Amniotic epithelial cell (primary cell): ENCODE measurements around the gene ERGIC1.

Experiments
- DNase-seq: peaks from one replicate; pipeline ENCODE4 v3.0.0-alpha.2; 2010; ENCODE audit warnings: low read depth

Gene ERGIC1

DNA sequence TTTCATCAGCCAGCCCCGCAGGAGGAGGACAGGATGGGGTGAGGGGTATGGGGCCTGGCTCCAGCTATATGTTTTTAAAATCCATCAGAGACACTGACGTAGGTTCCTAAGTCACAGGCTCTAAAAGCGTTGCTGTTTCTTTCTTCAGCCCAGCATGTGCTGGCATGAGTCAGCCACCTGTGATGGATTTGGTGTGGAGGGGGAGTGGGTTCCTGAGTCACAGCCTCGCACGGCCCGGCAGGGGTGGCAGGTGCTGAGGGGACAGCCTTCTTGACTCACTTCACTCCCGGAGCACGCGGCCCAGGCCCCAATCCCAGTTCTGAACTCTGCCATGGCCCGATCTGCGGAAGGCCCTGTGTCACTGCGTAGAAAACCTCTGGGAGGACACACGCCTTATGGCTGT lies 86.4 kb downstream of the ERGIC1 start:
- DNase-seq = peak; percentile 99

DNA sequence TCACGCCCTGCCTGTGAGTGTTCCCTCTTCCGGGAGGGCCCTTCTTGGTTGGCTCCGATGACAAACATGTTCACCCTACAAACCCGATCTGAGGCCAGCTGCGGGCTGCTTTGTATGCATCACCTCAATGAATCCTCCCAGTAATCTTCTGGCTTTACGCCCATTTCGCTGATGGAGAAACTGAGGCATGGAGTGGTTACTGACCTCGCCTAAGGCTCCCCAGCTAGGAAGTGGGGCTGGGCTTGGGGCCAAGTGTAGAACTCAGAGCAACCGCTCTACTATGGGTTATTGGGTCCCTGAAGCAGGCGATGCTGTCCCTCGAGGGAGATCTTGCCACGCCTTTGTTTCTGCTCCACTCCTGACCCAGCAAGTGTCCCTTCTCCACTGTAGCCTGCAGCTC lies 86.9 kb downstream of the ERGIC1 start:
- DNase-seq = no peak

DNA sequence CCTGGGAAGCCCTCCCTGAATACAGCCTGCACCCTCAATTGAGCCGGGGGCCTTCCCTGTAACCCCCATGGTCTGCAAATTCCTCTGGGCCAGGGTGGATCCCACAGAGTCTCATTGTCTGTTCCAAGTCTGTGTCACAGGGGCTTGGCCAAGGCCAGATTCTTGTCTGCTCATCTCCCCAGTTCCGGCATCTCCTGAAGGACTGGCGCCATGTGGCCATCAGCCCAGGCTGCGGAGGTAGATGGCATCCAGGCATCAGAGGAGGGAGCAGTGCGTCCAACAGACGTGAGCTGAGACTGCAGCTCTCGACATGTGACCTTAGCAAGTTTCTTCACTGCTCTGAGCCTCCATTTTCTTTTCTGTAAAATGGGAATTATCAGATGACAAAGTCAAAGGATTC lies 87.9 kb downstream of the ERGIC1 start:
- no peak for DNase-seq

DNA sequence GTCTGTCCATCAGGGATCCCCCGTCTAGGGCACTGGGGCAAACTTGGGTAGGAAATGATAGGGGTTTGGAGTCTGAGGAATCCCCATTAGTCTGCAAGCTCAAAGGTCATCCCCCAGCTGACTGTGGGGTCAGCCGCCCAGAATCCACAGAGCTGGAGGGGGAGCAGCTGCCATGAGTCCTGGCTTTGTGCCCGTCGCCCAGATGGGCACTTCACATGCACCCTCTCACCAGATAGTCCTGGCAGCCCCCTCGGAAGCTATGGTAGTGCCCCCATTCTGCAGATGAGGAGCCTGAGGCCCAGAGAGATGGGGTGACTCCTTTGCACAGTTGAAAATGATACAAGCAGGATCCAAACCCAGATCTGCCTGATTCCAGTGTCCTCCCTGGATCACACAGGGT lies 89.5 kb downstream of the ERGIC1 start:
- DNase-seq = no peak

DNA sequence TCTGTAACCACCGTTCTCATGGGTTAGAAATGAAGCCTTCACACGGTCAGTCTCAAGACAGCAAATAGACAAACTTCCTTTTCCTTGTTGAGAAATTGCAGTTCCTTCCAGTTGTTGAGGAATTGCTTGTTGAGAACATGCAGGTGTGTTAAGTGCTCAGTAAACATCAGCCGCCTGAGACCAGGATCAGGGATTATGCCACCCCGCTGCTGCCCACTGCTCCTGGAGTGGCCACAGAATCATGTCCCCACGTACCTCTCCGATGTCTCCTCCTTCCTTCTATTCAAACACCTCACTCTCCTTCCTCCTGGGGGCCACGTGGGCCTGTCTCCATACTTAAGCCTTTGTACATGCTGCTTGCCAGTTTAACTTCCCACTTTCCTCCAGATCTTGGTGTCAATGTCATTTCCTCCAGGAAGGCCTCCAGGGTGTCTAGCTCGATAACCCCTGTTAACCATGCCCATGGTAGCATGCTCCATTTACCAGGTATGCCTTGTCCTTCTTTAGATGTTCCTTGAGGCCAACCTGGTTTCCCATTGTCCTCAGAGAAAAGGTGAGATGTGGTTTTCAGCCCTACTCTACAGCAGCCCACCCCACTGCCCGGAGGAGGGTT lies 91.4 kb downstream of the ERGIC1 start:
- DNase-seq = peak; percentile 27

DNA sequence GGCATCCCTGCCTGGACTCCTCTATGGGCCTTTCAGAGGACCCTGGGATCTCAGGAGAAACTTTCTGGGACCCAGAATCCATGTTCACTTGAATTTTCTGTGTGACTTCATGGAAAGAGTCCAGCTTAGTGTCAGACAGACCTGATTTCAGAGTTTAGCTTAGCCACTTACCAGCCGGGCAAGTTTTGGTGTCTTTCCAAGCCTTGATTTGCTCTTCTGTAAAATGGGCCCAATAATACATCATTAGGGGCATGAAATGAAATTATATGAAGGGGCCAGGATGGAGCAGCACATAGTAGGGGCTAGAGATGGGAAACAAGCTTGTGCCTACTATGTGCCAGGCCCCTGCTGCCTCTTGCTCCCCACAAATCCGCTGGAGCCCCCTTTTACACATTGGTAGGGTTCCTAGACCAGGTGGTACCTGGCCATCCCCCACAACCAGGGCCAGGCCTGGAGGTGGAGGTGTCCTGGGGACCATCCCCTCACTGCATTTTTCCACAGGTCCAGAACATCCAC lies 92.0 kb downstream of the ERGIC1 start:
- DNase-seq = no peak

DNA sequence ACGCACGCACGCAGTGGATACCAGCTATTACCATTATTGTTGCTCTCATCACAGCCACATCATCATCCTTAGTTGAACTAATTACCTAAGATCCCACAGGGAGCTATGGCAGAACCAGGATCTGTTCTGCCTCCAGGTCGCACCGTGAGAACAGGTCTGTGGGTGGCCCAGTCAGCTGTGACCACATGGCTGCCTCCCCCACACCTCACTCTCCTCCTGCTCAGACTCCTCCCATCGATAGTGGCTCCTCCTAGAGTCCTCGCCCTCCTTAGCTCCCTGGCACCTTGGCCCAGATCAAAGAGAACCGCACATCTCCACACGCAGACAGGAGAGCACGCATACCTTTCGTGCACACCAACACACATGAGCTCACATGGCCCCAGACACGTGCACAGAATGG lies 92.7 kb downstream of the ERGIC1 start:
- DNase-seq = peak; percentile 59

DNA sequence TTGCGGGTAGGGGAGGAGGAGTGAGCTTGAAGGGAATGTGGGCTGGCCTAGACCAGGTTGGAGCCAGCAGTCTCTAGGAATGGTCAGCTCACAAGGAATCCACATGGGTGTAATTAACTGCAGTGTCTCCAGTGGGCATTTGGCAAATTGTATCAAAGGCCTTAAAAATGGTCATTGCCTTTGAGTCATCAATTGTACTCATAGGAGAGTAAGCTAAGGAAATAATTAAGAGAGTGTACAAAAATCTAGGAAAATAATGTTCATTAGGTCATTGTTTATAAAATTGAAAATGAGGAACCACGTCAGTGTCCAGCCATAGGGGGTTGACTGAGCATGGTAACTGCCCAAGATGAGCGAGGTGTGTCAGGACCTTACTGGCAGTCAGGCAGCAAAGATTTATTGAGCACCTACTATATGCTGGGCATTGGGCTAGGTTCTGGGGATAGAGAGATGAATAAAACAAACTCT lies 95.4 kb downstream of the ERGIC1 start:
- DNase-seq = peak; percentile 92

DNA sequence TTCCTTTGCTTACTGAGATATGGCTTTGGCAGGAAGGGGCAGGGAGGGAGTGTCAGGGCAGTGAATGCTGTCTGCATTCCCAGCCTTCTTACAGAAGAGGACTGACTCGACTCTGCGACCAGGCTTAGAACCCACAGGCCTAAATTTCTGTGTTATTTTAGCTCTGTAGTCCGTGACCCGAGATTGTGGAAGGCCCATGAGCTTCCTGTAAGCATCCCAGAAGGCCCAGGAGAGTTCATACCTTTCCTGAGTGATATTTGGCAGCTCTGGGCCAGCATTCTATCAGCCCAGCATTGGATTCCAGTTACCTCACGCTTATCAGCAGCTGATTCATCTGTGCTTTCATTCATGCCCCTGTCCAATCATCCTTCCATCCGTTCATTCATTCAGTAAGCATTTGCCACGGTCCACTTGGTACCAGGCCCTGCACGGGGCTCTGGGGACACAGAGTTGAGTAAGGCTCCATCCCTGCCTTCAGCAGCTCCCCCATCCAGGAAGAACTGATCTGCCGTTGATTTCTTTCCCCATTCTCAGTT lies 97.0 kb downstream of the ERGIC1 start:
- peak; percentile 99 for DNase-seq

DNA sequence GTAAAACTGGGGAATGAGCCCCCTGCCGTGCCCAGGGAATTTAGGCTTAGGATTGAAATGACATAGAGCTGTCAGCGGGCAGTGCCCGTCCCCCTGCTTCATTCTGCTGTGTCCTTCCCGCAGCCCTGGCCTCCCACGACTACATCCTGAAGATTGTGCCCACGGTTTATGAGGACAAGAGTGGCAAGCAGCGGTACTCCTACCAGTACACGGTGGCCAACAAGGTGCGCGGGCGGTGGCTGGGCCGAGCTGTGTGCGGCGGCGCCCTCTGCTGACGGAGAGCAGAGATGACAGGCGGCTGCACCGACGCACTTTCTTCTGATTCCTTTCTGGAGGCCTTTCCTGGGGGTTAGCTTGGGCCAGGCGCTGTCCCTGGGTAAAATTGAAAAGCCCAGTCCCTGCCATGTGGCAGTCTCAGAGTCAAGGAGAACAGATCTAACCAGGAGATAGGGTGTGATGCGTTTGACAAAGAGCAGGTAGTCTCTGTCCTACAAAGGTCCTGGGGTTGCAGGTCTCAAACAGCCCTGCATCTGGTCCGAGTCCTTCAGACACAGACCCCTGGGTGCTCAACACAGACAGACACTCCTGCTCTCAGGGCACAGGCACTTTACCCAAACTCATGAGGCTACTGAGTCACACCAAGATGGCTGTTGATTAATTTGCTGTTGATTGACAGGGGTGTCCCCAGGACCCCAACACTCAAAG lies 98.4 kb downstream of the ERGIC1 start:
- DNase-seq = peak; percentile 68

DNA sequence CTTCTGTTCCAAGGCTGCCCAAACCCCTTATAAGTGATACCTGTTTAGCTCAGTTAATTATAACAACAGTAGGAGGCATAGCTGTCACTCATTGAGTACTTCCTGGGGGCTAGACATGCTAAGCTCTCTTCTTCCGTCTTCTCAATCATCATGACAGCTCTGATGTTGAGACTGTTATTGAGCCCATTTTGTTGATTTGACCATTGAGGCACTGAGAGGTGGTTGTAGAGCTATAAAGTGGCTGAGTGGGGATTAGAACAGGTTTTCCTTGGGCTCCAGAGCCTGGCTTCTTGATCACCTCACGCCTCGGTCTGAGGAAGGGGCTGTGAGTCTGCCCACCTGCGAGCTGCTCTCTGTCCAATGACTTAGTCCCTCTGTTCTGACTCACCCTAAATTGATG lies 99.2 kb downstream of the ERGIC1 start:
- no peak for DNase-seq

DNA sequence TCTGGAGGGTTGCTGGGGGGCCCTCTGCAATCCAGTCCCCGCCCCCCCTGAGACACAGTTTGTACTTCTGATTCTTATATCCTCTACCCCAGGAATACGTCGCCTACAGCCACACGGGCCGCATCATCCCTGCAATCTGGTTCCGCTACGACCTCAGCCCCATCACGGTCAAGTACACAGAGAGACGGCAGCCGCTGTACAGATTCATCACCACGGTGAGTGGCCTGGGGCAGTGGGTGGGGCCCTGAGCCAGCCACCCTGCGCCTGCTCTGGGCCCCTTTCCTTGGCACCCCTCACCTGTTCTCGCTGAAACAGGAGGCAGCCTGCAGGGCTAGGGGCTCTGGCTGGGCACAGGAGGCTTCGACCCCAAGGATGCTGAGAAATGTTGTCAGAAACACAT lies 101.0 kb downstream of the ERGIC1 start:
- no peak for DNase-seq

DNA sequence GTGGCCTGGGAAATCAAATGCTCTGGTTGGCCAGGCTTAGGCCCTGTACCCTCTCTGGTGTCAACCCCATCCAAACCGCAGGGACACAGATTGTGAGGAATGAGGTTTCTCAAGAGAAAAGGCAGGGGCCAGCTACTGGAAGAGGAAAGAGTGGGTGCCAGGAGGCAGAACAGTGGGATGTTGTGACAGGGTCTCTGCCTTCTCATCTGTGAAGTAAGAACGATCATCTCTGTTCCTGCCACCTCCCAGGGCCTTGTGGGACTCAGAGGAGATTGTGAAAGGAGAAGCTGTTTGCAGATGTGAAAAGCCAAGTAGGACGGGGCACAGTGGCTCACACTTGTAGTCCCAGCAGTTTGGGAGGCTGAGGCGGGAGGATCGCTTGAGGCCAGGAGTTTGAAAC lies 102.3 kb downstream of the ERGIC1 start:
- DNase-seq = no peak

DNA sequence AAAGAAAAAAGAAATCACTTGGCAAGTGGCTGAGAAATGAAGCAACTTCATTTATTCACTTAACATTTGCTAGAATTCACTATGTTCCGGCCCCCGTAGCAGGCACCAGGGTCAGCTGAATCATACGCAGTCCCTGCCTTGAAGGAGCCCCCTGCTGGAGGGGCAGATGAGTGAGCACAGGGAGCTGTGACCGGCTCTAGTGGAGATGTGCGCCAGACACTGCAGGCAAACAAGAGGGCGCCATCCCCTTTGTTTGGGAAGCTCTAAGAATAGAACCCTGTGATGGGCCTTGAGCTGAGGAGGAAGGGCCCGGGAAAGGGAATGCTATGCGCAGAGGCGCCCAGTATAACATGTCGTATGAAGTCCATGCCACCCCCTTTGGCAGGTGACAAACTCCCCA lies 105.0 kb downstream of the ERGIC1 start:
- peak; percentile 51 for DNase-seq

DNA sequence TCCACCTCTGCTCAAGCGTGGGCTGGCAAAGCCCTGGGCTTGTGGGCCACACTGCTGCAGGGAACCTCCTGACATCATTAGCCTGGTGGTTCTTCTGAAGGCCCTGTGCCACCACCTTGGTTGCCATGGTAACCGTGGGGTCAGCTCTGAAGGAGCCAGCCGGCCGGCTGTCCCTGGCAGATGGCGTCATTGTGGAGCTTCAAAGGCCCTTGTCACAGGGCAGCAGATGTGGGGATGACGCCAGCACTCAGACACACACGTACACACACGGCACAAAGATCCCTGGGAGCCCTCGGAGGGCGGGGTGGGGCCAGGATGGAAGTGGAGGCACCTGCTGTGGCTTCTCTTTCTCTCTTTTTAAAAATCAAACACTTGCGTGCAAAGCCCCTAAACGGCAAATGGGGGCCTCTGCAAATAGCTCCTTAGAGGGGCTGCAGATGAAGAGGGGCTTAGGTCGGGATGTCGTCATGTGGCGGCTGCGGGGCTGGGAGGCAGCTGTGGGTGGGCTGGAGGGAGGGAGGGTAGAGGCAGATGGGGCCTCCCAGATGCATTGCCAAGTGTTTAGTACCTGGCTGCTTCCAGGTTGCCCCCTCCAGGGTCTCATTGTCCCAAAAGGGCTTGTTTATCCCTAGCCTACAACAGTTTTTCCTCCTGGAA lies 105.7 kb downstream of the ERGIC1 start:
- DNase-seq = no peak

DNA sequence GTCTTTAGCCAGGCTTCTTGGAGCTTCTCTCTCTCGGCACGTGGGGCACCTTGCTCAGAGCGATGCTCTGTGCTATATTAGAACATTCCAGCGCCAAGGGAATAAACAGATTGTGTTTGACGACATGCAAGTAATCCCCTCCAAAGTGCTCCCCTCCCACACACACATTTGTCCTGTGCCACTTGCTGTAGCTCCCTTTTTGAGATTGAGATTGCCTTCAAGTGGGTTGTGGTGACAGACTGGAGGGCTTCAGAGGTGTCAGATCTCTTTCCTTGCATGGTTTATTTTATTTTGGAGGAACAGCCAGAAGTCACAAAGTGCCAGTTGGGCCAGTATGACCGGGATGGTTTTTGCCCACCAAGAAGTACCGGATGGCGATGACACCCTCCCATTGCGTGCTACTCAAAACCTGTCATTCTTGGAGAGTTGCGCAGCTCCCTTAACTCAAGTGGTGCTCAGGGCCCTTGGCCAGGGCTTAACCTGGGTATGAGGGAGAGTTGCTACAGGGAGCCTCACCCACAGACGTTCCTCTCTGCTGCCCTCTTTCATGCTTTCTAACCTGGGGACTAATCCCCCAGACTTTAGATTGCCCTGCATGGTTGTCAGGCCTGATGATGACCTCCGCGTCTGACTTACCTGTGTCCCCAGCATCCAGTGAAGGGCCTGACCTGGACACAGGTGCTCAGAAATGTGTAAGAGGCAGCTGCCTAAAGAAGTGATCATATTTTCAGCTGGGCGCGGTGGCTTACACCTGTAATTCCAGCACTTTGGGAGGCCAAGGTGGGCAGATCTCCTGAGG lies 106.4 kb downstream of the ERGIC1 start:
- DNase-seq = no peak

DNA sequence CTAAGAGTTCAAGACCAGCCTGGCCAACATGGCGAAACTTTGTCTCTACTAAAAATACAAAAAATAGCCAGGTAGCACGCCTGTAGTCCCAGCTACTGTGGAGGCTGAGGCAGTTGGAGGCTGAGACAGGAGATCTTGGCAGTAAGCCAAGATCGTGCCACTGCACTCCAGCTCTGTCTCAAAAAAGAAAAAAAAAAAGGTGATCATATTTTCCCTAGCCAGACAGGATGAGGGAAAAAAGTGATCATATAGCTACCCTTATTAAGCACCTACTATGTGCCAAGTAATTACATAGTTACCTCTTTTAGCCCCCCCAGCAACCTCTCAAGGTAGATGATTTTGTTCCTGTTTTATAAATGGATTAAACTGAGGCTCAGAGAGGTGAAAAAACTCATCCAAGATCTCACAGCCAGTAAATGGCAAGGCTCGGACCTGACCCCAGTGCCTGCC lies 107.0 kb downstream of the ERGIC1 start:
- DNase-seq = no peak

DNA sequence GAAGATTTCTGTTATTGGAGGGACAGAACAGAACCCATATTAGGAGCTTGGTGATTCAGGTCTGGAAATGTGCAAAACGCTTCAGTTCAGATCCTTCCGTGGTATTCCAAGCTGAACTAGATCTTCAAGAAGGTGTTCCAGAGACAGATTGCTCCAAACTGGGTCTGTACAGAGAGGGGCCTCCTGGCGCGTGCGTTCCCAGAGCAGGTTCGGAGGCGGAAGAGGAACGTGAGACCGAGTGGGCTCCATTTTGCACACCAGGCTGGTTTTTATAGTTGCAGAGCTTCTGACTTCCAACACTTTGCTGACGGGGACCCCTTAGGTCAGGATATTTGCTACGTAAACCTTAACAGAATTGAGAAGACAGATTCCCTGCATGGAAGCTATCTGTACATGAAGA lies 108.5 kb downstream of the ERGIC1 start:
- DNase-seq = no peak

DNA sequence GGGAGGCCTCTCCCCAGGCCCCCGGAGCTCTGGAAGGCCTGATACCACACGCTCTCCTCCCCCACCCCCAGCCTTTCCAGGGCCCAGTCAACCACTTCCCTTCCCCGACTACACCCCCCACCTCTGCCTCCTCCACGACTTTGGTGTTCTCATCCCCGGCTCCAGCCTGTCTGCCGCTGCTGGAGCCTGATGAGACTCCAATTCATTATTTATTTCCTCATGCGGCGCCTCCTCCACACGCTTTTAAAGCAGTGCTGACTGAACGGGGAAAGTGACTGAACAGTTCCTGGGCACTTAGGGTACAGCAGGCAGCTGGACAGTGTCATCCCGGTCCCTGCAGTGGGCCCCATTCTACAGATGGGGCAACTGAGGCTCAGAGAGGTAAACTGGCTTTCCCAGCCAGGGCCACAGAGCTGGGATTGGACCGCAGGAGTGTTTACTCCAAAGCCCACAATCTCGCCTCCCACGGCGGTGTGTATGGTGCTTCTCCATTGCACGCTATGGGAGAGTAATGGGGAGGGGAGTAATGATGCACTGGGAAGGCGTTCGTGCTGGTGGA lies 109.3 kb downstream of the ERGIC1 start:
- DNase-seq = peak; percentile 96

DNA sequence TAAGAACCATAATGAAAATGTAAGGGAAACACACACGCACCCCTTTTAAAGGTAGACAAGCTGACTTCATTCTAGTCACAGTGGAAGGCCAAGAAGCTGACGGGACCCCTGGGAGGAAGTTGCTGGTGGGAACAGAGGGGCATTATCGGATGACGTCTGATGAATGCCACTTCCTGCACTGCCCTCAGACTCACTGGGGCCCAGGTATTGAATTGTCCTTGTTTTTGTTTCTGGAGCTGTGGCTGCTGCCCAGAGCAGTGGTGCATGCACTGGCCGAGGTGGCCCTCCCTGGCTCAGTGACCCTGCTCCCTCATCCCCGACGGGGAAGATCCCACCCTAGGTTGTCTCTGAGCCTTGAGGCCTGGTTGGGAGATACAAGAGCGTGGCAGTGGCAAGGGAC lies 109.9 kb downstream of the ERGIC1 start:
- no peak for DNase-seq

DNA sequence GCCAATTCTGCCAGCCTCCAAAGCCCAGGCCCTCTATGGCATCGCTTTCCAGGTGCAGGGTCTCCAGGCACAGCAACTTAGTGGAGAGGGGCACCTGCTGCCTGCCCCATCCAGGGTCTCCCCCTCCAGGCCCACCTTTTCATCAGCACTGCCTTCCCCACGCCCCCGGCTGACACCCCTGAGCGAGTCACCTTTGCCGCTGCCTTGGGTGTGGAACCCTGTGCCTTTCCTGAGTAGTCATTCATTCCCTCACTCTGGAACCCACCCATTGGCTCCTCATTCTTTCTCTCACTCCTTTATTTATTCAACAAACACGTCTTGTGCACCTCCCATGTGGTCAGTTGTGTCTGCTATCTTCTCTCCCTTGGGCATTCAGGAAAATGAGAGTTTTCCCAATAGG lies 110.7 kb downstream of the ERGIC1 start:
- no peak for DNase-seq

DNA sequence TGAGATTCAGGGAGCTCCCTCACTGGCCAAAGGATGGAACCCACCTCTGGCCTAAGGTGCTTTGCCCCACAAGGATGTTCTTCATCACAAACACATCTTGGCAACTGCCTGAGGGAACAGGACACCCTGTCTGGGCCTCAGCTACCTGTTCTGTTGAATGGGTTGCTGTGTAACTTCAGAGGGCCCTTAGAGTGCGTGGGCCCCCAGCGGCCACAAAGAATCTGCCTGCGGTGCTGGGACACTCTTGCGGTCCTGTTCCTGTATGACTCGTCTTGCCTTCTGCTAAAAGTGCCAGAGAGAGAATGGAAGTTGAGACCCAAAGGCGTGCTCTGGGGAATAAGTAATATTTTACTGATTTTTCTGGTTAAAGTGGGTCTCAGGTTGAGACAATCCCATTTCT lies 111.1 kb downstream of the ERGIC1 start:
- no peak for DNase-seq
